Subcutaneous abdominal adipose tissue (tissue), 5 donors: ENCODE data around the gene CYP4F11.
"Not testable (repeated sequence)": the region's sequence is repeated elsewhere in the genome, so short reads cannot be mapped to it uniquely, and the experiment has no call there.

Experiments
- H3K27ac ChIP-seq: one replicate; pipeline ENCODE4 v1.7.0; 2013; ENCODE audit warnings: low read depth, mild to moderate bottlenecking, inconsistent platforms, low read length, moderate library complexity
- H3K27me3 ChIP-seq, 5 donors: one replicate each; pipeline ENCODE4 v1.7.0; 2013; ENCODE audit warnings: low read length in 5 of 5, inconsistent platforms in 1 of 5; ENCODE audit not compliant: control insufficient read depth in 5 of 5, insufficient read depth in 4 of 5
- H3K36me3 ChIP-seq, 5 donors: one replicate each; pipeline ENCODE4 v1.7.0; 2013; ENCODE audit warnings: low read length in 5 of 5; ENCODE audit not compliant: control insufficient read depth in 5 of 5, insufficient read depth in 5 of 5
- H3K4me1 ChIP-seq, 5 donors: one replicate each; pipeline ENCODE4 v1.7.0; 2013; ENCODE audit warnings: low read length in 5 of 5, mild to moderate bottlenecking in 3 of 5, moderate library complexity in 1 of 5; ENCODE audit not compliant: control insufficient read depth in 5 of 5, insufficient read depth in 5 of 5
- H3K4me3 ChIP-seq, 5 donors: one replicate each; pipeline ENCODE4 v1.7.0; 2013; ENCODE audit warnings: low read length in 5 of 5, low read depth in 1 of 5
- H3K9ac ChIP-seq, 5 donors: one replicate each; pipeline ENCODE4 v1.7.0; 2013; ENCODE audit warnings: low read length in 5 of 5, mild to moderate bottlenecking in 4 of 5, moderate library complexity in 3 of 5
- H3K9me3 ChIP-seq, 5 donors: one replicate each; pipeline ENCODE4 v1.7.0; 2013; ENCODE audit warnings: low read length in 5 of 5; ENCODE audit not compliant: control insufficient read depth in 5 of 5
- donor health status: healthy.
- donor health status: healthy.
- donor health status: healthy.
- donor health status: healthy.
- donor health status: healthy.

CYP4F11 gene

DNA sequence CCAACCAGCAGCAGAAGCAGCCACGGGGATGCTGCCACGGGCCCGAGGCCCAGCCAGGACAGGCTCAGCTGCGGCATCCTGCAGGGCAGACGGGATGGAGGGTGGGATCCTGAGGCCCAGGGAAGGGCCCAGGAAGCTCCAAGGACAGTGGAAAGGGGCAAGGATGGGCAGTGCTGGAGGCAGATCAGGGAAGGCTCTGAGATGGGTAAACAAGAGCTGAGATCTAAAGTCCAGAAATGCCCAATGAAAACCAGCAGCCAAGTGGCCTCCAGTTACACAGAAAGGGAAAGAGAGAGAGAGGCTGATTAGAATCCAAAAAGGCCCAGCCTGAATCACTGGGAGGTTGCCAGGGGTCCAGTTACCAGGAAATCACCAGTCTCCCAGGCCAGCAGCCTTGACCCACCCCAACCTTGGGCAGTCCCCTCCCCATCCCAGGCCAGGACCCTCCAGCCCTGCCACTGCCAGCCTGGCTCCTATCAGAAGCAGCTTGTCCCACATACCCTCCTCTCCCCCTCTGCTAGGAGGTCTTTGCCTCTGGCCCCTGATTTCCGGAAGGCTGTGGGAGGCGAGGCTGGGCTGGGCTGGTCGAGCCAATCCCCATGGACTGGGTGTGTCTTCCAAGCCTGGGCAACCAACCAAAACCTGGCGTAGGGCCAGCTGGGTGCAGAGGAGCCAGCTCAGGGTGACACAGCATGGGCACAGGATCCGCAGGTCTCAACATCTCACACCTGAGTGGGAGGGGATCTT, at the start of gene CYP4F11:
TSS of gene CYP4F11 (minus strand) at position 198 of the 747 bp plus-strand sequence. CDS start at position 77, 121 bp downstream.
- Histone ChIP-seq H3K4me3 (no peak within 1 kb of the TSS), H3K27ac (no peak within 1 kb of the TSS), H3K9ac (no peak within 1 kb of the TSS), H3K36me3 (no peaks in the 10 kb centered on the region), H3K9me3 (peaks cover 0 to 12% (median 9%) of the 10 kb centered on the region in 5 donors), H3K4me1 (peaks cover 0 to 11% (median 7%) of the 10 kb centered on the region in 5 donors), H3K27me3 (peaks cover 4 to 44% (median 30%) of the 10 kb centered on the region in 5 donors)

DNA sequence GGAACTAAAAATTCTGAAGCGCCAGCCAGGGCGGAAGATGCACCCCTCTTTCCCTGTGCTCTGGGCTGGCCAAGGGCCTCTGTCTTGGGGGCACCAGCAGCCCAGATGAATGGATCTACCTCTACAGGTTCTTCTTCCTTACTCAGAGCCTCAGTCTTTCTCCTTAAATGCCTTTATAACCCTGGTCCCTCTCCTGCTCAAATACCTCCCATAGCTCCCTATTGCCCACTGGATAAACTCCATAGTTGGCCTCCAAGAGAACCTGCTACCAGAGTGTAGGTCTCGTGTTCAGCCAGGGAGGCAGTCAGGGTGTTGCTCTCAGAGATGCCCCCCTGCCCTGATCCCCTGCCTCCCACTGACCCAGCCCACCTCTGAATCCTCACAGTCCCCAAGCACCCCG, 45.0 kb upstream of the CYP4F11 start:
- Histone ChIP-seq H3K4me1 (no peaks in the 10 kb centered on the region), H3K4me3 (no peak overlapping the region), H3K9ac (no peak overlapping the region), H3K27ac (no peak overlapping the region), H3K9me3 (peaks cover 7 to 20% (median 10%) of the 10 kb centered on the region in 5 donors), H3K36me3 (no peaks in the 10 kb centered on the region), H3K27me3 (peaks cover 0 to 21% (median 12%) of the 10 kb centered on the region in 5 donors)

GRCh38 chr19:15977690-15978089, 43.4 kb upstream of the CYP4F11 start:
- H3K36me3 ChIP-seq = no peaks in the 10 kb centered on the region
- H3K27me3 ChIP-seq = peaks cover 0 to 21% (median 15%) of the 10 kb centered on the region in 5 donors
- H3K4me1 ChIP-seq = no peaks in the 10 kb centered on the region
- H3K27ac ChIP-seq = no peak overlapping the region
- peaks cover 3 to 15% (median 7%) of the 10 kb centered on the region in 5 donors for H3K9me3 ChIP-seq
- no peak overlapping the region for H3K9ac ChIP-seq
- H3K4me3 ChIP-seq = no peak overlapping the region

DNA sequence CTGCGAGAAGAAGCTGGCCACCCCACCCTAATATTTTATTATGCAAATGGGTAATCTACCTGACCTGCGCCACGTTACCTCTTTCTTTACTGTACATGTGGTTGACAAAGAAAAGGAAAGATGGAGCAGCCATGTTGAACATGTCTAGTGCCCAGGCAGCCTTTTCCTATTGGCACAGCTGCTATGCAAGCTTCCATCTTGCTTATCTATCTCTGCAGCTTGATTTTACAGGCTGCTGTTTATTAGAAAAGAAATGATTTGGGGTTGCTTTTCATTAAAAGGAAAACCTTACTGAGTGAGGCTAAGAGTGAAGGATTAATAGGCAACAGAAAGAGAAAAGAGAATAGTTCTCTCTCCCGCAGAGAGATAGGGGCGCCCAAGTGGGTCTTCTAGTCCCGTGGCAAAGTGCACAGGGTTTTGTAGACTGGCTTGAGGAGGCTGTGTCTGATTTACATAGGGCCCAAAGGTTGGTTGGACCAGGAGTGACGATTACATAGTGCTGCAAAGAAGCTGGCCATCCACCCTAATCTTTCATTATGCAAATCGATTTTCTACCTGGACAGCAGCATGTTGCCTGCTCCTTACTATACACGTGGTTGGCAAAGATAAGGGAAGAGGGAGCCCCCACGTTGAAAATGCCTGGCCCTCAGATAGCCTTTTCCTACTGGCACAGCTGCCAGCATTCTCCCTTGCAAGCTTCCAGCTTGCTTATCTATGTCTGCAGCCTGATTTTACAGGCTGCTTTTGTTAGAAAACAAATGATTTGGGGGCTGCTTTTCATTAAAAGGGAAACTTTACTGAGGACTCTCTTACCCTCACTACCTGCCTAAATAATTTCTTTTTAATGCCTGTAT, 42.7 kb upstream of the CYP4F11 start:
- Histone ChIP-seq H3K9ac (no peak overlapping the region), H3K36me3 (no peaks in the 10 kb centered on the region), H3K4me1 (no peaks in the 10 kb centered on the region), H3K9me3 (peaks cover 3 to 10% (median 7%) of the 10 kb centered on the region in 5 donors), H3K4me3 (no peak overlapping the region), H3K27me3 (peaks cover 0 to 21% (median 15%) of the 10 kb centered on the region in 5 donors), H3K27ac (no peak overlapping the region)

GRCh38 chr19:15974856-15975255, 40.5 kb upstream of the CYP4F11 start:
- H3K9ac ChIP-seq = no peak overlapping the region
- H3K4me1 ChIP-seq = no peaks in the 10 kb centered on the region
- H3K36me3 ChIP-seq = no peaks in the 10 kb centered on the region
- peaks cover 0 to 14% (median 7%) of the 10 kb centered on the region in 5 donors for H3K27me3 ChIP-seq
- H3K4me3 ChIP-seq = no peak overlapping the region
- H3K9me3 ChIP-seq = no peaks in the 10 kb centered on the region
- H3K27ac ChIP-seq = no peak overlapping the region

DNA sequence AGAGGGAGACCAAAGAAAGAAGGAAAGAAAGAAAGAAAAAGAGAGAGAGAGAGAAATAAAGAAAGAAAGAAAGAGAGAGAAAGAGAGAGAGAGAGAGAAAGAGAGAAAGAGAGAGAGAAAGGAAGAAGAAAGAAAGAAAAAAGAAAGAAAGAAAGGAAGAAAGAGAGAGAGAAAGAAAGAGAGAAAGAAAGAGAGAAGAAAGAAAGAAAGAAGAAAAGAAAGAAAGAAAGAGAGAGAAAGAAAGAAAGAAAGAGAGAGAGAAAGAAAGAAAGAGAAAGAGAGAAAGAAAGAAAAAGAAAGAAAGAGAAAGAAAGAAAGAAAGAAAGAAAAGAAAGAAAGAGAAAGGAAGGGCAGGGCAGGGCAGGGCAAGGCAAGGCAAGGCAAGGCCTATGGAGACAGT, 37.7 kb upstream of the CYP4F11 start:
- H3K4me1 ChIP-seq, H3K9me3 ChIP-seq, H3K36me3 ChIP-seq, H3K27ac ChIP-seq, H3K4me3 ChIP-seq, H3K9ac ChIP-seq, H3K27me3 ChIP-seq: not testable (repeated sequence)

DNA sequence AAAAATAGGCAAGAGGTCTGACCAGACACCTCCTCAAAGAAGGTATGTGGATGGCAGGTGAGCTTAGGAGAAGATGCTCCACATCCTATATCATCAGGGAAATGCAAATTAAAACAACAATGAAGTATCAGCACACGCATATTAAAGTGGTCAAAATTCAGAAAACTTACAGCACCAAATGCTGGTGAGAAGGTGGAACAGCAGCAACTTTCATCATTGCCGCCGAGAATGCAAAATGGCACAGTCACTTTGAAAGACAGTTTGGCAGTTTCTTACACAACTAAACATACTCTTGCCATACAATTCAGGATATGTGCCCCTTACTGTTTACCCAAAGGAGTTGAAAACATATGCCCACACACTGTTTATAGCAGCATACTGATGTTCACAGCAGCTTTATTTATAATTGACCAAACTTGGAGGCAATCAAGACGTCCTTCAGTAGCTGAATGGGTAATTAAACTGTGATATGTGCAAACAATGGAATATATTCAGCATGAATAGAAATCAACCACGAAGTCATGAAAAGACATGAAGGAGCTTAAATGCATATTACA, 37.0 kb upstream of the CYP4F11 start:
- no peaks in the 10 kb centered on the region for H3K9me3 ChIP-seq

GRCh38 chr19:15964231-15964630, 29.9 kb upstream of the CYP4F11 start:
- Histone ChIP-seq H3K27me3 (peaks cover 0 to 14% (median 4%) of the 10 kb centered on the region in 5 donors), H3K9me3 (peaks cover 0 to 8% (median 5%) of the 10 kb centered on the region in 5 donors), H3K36me3 (no peaks in the 10 kb centered on the region), H3K4me3 (no peak overlapping the region), H3K27ac (no peak overlapping the region), H3K4me1 (no peaks in the 10 kb centered on the region), H3K9ac (no peak overlapping the region)

More for the DNA sequence above, 37.0 kb upstream of the CYP4F11 start:
- H3K36me3 ChIP-seq = no peaks in the 10 kb centered on the region
- H3K4me1 ChIP-seq = no peaks in the 10 kb centered on the region
- H3K27me3 ChIP-seq = peaks cover 0 to 3% (median 0%) of the 10 kb centered on the region in 5 donors
- no peak overlapping the region for H3K4me3 ChIP-seq
- no peak overlapping the region for H3K27ac ChIP-seq
- H3K9ac ChIP-seq = no peak overlapping the region

- Histone ChIP-seq H3K4me3 (no peak overlapping the region), H3K4me1 (no peaks in the 10 kb centered on the region), H3K9me3 (peaks cover 0 to 8% (median 5%) of the 10 kb centered on the region in 5 donors), H3K27me3 (peaks cover 0 to 14% (median 4%) of the 10 kb centered on the region in 5 donors), H3K36me3 (no peaks in the 10 kb centered on the region), H3K9ac (no peak overlapping the region), H3K27ac (no peak overlapping the region)
These were observed 28.0 kb upstream of the CYP4F11 start for GRCh38 chr19:15962319-15962718.
